ENCODE results near the gene PLXDC2. TPM values are rescaled to one million over a fixed set of nuclear protein-coding genes. Genes with fewer than 3 reads are reported as not detected.

The PLXDC2 gene
- total and polyA plus RNA-seq, 2 donors (not counting 1 experiment from before 2014, with no cell fraction given): 4.2 to 5.1 TPM

- H3K36me3 ChIP-seq (ENCODE audit: control insufficient read depth, insufficient read depth, low read length): no peaks in the 10 kb centered on the region
- H3K4me1 ChIP-seq (ENCODE audit: control insufficient read depth, extremely low read depth, insufficient read depth, low read length): peaks cover 2% of the 10 kb centered on the region
- H3K9me3 ChIP-seq (ENCODE audit: control insufficient read depth, insufficient read depth, low read depth, low read length): no peaks in the 10 kb centered on the region
- H3K27ac ChIP-seq (ENCODE audit: insufficient read depth, low read length): no peak overlapping the region
- H2AFZ ChIP-seq (ENCODE audit: low read length): no peak overlapping the region
- H4K20me1 ChIP-seq (ENCODE audit: control insufficient read depth, extremely low read depth, insufficient read depth, low read length): no peaks in the 10 kb centered on the region
- no peaks in the 10 kb centered on the region for H3K27me3 ChIP-seq (ENCODE audit: control insufficient read depth, insufficient read depth, low read length)
- no peak overlapping the region for H3K9ac ChIP-seq (ENCODE audit: insufficient read depth, low read length)
- no peaks in the 10 kb centered on the region for H3K79me2 ChIP-seq (ENCODE audit: control insufficient read depth, insufficient read depth, low read length)
- no peak overlapping the region for H3K4me2 ChIP-seq (ENCODE audit: extremely low read depth, insufficient read depth, low read length)
- H3K4me3 ChIP-seq (replicated peaks in 1 of 4; ENCODE audit: control extremely low read depth in 1 of 4, insufficient read depth in 1 of 4, low read depth in 3 of 4, low read length in 4 of 4): no peak overlapping the region
- no peak for TF ChIP-seq CTCF (conservative IDR thresholded peaks at IDR 0.05 in 1 of 2, IDR thresholded peaks at IDR 0.05 in 1 of 2; ENCODE audit: low read depth in 1 of 2, low read length in 2 of 2)
- no peak for TF ChIP-seq EZH2 (IDR thresholded peaks at IDR 0.05; ENCODE audit: low read length, missing control alignments)
- no peak for DNase-seq (ENCODE audit: low read depth in 2 of 2)
Observed at GRCh38 chr10:19925064-19925463, 108.8 kb downstream of the PLXDC2 start.

- H3K4me2 ChIP-seq (ENCODE audit: extremely low read depth, insufficient read depth, low read length): peak overlapping the region; percentile 2
- H3K79me2 ChIP-seq (ENCODE audit: control insufficient read depth, insufficient read depth, low read length): no peaks in the 10 kb centered on the region
- H3K36me3 ChIP-seq (ENCODE audit: control insufficient read depth, insufficient read depth, low read length): no peaks in the 10 kb centered on the region
- TF ChIP-seq CTCF (conservative IDR thresholded peaks at IDR 0.05 in 1 of 2, IDR thresholded peaks at IDR 0.05 in 1 of 2; ENCODE audit: low read depth in 1 of 2, low read length in 2 of 2) (no peak), EZH2 (IDR thresholded peaks at IDR 0.05; ENCODE audit: low read length, missing control alignments) (no peak)
- H3K27ac ChIP-seq (ENCODE audit: insufficient read depth, low read length): no peak overlapping the region
- no peak overlapping the region for H3K9ac ChIP-seq (ENCODE audit: insufficient read depth, low read length)
- peaks cover 4% of the 10 kb centered on the region for H3K4me1 ChIP-seq (ENCODE audit: control insufficient read depth, extremely low read depth, insufficient read depth, low read length)
- H3K27me3 ChIP-seq (ENCODE audit: control insufficient read depth, insufficient read depth, low read length): no peaks in the 10 kb centered on the region
- H3K4me3 ChIP-seq (replicated peaks in 1 of 4; ENCODE audit: control extremely low read depth in 1 of 4, insufficient read depth in 1 of 4, low read depth in 3 of 4, low read length in 4 of 4): no peak overlapping the region
- no peak for DNase-seq (ENCODE audit: low read depth in 2 of 2)
- H2AFZ ChIP-seq (ENCODE audit: low read length): no peak overlapping the region
- no peaks in the 10 kb centered on the region for H4K20me1 ChIP-seq (ENCODE audit: control insufficient read depth, extremely low read depth, insufficient read depth, low read length)
- no peaks in the 10 kb centered on the region for H3K9me3 ChIP-seq (ENCODE audit: control insufficient read depth, insufficient read depth, low read depth, low read length)
Observed at GRCh38 chr10:19928936-19929335, 112.7 kb downstream of the PLXDC2 start.

GRCh38 chr10:19929506-19930140 lies 113.4 kb downstream of the PLXDC2 start:
- Histone ChIP-seq H3K4me2 (ENCODE audit: extremely low read depth, insufficient read depth, low read length) (peak overlapping the region; percentile 5), H3K79me2 (ENCODE audit: control insufficient read depth, insufficient read depth, low read length) (no peaks in the 10 kb centered on the region), H3K9ac (ENCODE audit: insufficient read depth, low read length) (no peak overlapping the region), H3K4me1 (ENCODE audit: control insufficient read depth, extremely low read depth, insufficient read depth, low read length) (peaks cover 4% of the 10 kb centered on the region), H4K20me1 (ENCODE audit: control insufficient read depth, extremely low read depth, insufficient read depth, low read length) (no peaks in the 10 kb centered on the region), H3K36me3 (ENCODE audit: control insufficient read depth, insufficient read depth, low read length) (no peaks in the 10 kb centered on the region), H2AFZ (ENCODE audit: low read length) (no peak overlapping the region), H3K9me3 (ENCODE audit: control insufficient read depth, insufficient read depth, low read depth, low read length) (no peaks in the 10 kb centered on the region), H3K27ac (ENCODE audit: insufficient read depth, low read length) (no peak overlapping the region), H3K27me3 (ENCODE audit: control insufficient read depth, insufficient read depth, low read length) (no peaks in the 10 kb centered on the region), H3K4me3 (replicated peaks in 1 of 4; ENCODE audit: control extremely low read depth in 1 of 4, insufficient read depth in 1 of 4, low read depth in 3 of 4, low read length in 4 of 4) (no peak overlapping the region)
- DNase-seq (ENCODE audit: low read depth in 2 of 2): peak; percentile 84 to 87
- TF ChIP-seq EZH2 (IDR thresholded peaks at IDR 0.05; ENCODE audit: low read length, missing control alignments): no peak
- no peak for TF ChIP-seq CTCF (conservative IDR thresholded peaks at IDR 0.05 in 1 of 2, IDR thresholded peaks at IDR 0.05 in 1 of 2; ENCODE audit: low read depth in 1 of 2, low read length in 2 of 2)
